Transverse colon (tissue), 4 donors: Measurements from ENCODE around the gene IGFBP6.

Experiments used
- POLR2A ChIP-seq: fragments of 450-650 bp; IDR thresholded peaks from one replicate; pipeline ENCODE4 v1.6.1; 2016; ENCODE audit warnings: antibody characterized with exemption, mild to moderate bottlenecking, moderate library complexity
- POLR2AphosphoS5 ChIP-seq, 3 donors: sonication (generic); formaldehyde crosslinking; IDR thresholded peaks; one replicate each; pipeline ENCODE4 v1.6.1; 2016; ENCODE audit warnings: antibody characterized with exemption in 3 of 3
- TF ChIP-seq, protein P1 (sequence below), 5 experiments: fragments of 200-600 bp in 3 of 5; fragments of 450-650 bp in 2 of 5; sonication (generic) in 3 of 5; IDR thresholded peaks; 1 replicate in 2 of 5; 2 replicates in 3 of 5; pipeline ENCODE4 v1.5.1; 2016 to 2017; ENCODE audit warnings: antibody characterized with exemption in 5 of 5, inconsistent platforms in 3 of 5, mild to moderate bottlenecking in 2 of 5, moderate library complexity in 1 of 5

- TF ChIP-seq POLR2AphosphoS5 (IDR thresholded peaks at IDR 0.05) (no peak), POLR2A (no peak)
- TF ChIP-seq, protein P1, sequence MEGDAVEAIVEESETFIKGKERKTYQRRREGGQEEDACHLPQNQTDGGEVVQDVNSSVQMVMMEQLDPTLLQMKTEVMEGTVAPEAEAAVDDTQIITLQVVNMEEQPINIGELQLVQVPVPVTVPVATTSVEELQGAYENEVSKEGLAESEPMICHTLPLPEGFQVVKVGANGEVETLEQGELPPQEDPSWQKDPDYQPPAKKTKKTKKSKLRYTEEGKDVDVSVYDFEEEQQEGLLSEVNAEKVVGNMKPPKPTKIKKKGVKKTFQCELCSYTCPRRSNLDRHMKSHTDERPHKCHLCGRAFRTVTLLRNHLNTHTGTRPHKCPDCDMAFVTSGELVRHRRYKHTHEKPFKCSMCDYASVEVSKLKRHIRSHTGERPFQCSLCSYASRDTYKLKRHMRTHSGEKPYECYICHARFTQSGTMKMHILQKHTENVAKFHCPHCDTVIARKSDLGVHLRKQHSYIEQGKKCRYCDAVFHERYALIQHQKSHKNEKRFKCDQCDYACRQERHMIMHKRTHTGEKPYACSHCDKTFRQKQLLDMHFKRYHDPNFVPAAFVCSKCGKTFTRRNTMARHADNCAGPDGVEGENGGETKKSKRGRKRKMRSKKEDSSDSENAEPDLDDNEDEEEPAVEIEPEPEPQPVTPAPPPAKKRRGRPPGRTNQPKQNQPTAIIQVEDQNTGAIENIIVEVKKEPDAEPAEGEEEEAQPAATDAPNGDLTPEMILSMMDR (IDR thresholded peaks at IDR 0.05) = no peak
These were observed 45.9 kb downstream of the IGFBP6 start for GRCh38 chr12:53143355-53143754.
